ENCODE data around the gene NCOA7.

NCOA7 gene

GRCh38 chr6:125951323-125951722, 160.6 kb downstream of the NCOA7 start:
- Histone ChIP-seq H3K4me3 (replicated peaks; ENCODE audit: insufficient read depth, low read length) (no peak overlapping the region), H3K27ac (replicated peaks) (no peak overlapping the region), H3K27me3 (ENCODE audit: insufficient read depth, poor library complexity, severe bottlenecking) (no peaks in the 10 kb centered on the region)
- DNase-seq (ENCODE audit: low read depth in 1 of 2, low spot score in 1 of 2) = no peak
- no peak for TF ChIP-seq CTCF (IDR thresholded peaks at IDR 0.05; ENCODE audit: insufficient read depth, low read length)
- no peak for TF ChIP-seq GABPA (IDR thresholded peaks at IDR 0.05; ENCODE audit: low read depth)
- TF ChIP-seq SPI1 (IDR thresholded peaks at IDR 0.05; ENCODE audit: borderline replicate concordance, low read depth) = no peak
- no peak for TF ChIP-seq POLR2AphosphoS5 (IDR thresholded peaks at IDR 0.05; ENCODE audit: low read depth)
- no peak for TF ChIP-seq REST (IDR thresholded peaks at IDR 0.05; ENCODE audit: insufficient replicate concordance, low read depth)

DNA sequence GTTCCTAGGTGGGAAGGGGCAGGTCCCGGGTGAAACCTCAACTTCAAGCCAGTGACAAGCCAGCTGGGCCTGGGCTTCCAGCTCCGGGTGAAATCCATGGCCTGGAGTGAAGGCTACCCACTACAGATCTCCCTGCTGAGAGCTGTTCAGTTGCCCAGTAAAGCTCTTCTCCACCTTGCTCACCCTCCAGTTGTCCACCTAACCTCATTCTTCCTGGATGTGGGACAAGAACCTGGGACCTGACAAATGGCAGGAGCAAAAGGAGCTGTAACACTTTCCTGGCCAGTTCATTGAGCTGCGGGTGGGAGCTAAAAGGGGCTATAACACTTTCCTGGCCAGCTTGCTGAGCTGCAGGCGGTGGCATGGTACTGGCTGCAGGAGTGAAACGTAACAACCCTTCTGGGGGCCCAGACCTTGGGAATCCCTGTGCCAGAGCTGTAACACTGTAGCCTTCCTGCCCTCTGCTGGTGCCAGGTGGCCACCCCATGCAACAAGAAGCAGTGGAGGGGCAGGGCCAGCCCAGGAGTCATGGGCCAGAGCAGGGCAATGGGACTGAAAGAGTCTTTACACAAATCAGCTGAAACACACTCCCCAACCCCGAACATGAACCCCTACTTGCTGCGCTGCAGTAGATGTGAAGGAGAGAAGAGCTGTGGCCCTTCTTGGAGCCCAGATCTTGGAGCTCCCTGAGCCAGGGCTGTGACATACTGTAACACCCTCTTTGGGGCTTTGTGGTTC, 162.2 kb downstream of the NCOA7 start:
- Histone ChIP-seq H3K27ac (replicated peaks) (no peak overlapping the region), H3K4me3 (replicated peaks; ENCODE audit: insufficient read depth, low read length) (no peak overlapping the region), H3K27me3 (ENCODE audit: insufficient read depth, poor library complexity, severe bottlenecking) (no peaks in the 10 kb centered on the region)
- peak in 1 of 2 experiments; percentile 50 for DNase-seq (ENCODE audit: low read depth in 1 of 2, low spot score in 1 of 2)
- TF ChIP-seq CTCF (IDR thresholded peaks at IDR 0.05; ENCODE audit: insufficient read depth, low read length) (peak; percentile 35), GABPA (IDR thresholded peaks at IDR 0.05; ENCODE audit: low read depth) (no peak), REST (IDR thresholded peaks at IDR 0.05; ENCODE audit: insufficient replicate concordance, low read depth) (no peak), SPI1 (IDR thresholded peaks at IDR 0.05; ENCODE audit: borderline replicate concordance, low read depth) (no peak), POLR2AphosphoS5 (IDR thresholded peaks at IDR 0.05; ENCODE audit: low read depth) (no peak)

DNA sequence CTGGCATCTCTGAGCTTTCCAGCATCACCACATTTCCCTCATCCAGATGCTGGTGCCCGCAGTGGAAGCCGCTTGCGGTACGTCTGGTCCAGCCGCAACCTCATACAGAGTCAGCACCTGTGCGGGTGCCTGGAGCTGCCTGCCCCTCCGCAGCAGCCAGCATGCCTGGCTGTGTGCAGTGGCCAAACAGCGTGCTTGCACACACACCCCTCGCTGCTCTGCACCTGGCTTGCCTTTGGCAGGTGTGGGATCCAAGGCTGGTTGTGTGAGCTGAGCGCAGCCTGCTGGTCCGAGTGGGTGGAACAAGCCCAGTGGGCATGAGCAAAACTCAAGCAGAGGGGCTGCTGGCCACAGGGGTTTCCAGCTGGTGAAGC, 162.7 kb downstream of the NCOA7 start:
- TF ChIP-seq GABPA (IDR thresholded peaks at IDR 0.05; ENCODE audit: low read depth) (no peak), CTCF (IDR thresholded peaks at IDR 0.05; ENCODE audit: insufficient read depth, low read length) (no peak), POLR2AphosphoS5 (IDR thresholded peaks at IDR 0.05; ENCODE audit: low read depth) (no peak), REST (IDR thresholded peaks at IDR 0.05; ENCODE audit: insufficient replicate concordance, low read depth) (no peak), SPI1 (IDR thresholded peaks at IDR 0.05; ENCODE audit: borderline replicate concordance, low read depth) (no peak)
- Histone ChIP-seq H3K27ac (replicated peaks) (no peak overlapping the region), H3K27me3 (ENCODE audit: insufficient read depth, poor library complexity, severe bottlenecking) (no peaks in the 10 kb centered on the region), H3K4me3 (replicated peaks; ENCODE audit: insufficient read depth, low read length) (no peak overlapping the region)
- DNase-seq (ENCODE audit: low read depth in 1 of 2, low spot score in 1 of 2) = no peak

All from HL-60 (cell line).